Stimulated activated CD4-positive, alpha-beta T cell treated with anti-CD3 and anti-CD28 coated beads, Interleukin-12 subunit alpha, Interleukin-12 subunit beta, amount 100 ng/mL, for 48 hours (primary cell): Measurements from ENCODE around the gene MS4A12.
"Not testable (repeated sequence)": the region's sequence is repeated elsewhere in the genome, so short reads cannot be mapped to it uniquely, and the experiment has no call there.

ENCODE experiments used
- DNase-seq, 3 donors: peaks; one replicate each; pipeline ENCODE4 v3.0.0-alpha.2; 2020; ENCODE audit warnings: low read depth in 2 of 3, low spot score in 1 of 3

MS4A12 gene, protein sequence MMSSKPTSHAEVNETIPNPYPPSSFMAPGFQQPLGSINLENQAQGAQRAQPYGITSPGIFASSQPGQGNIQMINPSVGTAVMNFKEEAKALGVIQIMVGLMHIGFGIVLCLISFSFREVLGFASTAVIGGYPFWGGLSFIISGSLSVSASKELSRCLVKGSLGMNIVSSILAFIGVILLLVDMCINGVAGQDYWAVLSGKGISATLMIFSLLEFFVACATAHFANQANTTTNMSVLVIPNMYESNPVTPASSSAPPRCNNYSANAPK

DNA sequence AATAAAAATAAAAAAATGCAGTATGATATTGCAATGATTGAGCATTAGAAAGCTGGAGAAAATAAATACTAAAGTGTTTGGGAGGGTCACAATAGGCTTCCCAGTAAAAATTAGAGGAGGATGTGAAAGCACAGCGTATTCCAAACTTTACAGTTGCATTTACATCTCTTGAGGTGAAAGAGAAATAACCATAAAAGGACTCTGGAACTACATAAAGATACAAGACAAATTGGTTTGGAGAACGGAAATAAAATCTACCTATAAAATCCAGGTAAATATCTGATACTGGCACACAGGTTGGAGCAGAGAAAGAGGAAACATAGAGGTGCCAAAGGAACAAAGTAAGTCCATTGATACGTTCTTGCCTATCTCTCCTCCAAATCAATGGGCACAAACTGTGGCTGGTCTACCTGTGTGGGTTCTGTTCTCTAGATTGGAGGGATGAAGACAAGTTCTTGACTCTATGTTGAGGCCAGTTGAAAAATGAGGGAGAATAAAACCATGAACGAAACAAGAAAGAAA, at the start of gene MS4A12:
Gene MS4A12 (plus strand): TSS at position 291 of the 522 bp plus-strand sequence. CDS start 4,541 bp downstream, outside the sequence.
- no peak for DNase-seq

DNA sequence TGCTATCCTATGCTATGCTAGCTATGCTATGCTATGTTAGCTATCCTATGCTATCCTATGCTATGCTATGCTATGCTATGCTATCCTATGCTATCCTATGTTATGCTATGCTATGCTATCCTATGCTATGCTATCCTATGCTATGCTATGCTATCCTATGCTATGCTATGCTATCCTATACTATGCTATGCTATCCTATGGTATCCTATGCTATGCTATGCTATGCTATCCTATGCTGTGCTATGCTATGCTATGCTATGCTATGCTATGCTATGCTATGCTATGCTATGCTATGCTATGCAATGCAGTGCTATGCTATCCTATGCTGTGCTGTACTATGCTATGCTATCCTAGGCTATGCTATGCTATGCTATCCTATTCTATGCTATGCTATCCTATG, 45.5 kb upstream of the MS4A12 start:
- no peak for DNase-seq

DNA sequence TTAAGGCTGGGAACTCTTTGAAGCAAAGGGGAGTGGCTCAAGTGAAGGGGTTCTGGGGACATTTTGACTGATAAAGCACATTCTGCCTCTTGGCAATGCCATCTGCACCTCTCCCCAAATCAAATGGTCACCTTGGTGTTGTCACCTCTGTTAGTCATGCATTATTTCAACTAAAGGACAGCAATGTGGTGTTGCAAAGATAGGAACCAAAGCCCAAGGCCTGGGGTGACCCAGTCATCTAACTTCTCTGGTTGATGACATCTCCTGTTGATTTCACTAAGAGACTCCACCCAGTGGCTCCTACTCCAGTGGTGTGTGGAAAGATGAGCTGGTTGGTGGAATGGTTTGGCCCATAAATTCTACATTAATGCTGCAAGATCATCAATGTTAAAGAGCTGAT, 44.7 kb upstream of the MS4A12 start:
- DNase-seq: no peak

DNA sequence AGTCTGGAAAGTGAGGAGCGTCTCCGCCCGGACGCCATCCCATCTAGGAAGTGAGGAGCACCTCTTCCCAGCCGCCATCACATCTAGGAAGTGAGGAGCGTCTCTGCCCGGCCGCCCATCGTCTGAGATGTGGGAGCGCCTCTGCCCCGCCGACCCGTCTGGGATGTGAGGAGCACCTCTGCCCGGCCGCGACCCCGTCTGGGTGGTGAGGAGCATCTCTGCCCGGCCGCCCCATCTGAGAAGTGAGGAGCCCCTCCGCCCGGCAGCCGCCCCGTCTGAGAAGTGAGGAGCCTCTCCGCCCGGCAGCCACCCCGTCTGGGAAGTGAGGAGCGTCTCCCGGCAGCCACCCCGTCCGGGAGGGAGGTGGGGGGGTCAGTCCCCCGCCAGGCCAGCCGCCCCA, 41.4 kb upstream of the MS4A12 start:
- not testable (repeated sequence) for DNase-seq

DNA sequence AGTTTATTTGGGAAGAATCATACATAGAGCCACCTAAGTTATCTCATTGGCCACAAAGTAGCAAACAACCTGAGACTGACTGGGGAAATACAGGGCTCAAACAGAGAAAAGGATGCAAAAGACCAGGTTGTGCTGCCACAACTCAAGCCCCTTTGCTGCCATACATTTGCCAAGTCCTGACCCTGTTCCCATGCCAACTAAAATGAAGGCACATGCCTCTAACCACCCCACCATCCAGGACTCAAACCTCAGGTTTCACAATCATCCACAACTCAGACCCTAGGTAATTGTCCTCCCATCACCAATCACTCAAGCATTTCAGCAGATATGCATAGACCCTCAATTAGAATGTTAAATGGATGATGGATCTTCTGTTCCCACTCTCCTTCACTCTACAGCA, 38.4 kb upstream of the MS4A12 start:
- DNase-seq: no peak

DNA sequence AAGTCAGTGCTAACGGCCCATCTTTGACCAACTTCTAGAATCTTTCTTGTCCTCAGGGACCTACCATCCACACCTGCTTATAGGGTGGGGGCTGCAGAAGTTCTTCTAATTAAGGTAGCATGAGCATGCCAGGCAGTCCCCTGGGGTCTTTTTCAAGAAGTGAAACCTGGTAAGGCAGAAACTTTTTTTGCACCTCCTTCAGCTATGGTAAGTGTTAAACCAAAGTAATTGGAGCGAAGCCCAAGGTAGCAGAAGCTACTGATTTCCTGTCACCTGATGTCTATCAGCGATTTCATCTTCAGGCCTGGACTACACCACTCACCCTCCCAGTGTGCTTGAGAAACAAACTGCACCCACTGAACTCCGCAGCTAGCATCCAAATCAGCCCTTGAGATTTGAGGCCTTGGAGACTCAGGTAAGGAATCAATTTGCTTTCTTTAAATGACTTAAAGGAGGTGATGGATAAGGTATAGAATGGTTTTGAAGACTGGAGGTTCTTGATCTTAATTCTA, 37.0 kb upstream of the MS4A12 start, which contains the start of gene MS4A1:
Gene MS4A1 (plus strand): TSS at position 317 of the 512 bp plus-strand sequence. CDS start 6,528 bp downstream, outside the sequence.
- no peak for DNase-seq

DNA sequence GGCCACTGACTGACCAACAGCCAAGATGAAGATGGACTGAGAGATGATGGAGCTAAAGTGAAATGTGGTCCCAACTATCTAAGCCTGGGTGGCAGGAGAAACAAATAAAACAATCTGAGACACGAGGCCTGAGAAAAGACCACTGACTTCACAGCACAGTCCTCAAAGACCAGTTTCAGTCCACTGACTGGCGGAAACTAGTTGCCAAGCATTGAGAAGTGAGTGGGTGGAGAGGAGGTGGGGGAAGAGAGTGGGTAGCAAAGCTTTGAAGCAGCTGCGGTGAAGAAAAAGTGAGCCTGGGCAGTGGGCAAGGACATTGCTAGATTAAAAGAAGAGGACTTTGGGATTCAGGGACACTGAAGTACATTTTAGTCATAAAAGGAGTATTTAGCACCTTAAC, 35.0 kb upstream of the MS4A12 start:
- no peak for DNase-seq

DNA sequence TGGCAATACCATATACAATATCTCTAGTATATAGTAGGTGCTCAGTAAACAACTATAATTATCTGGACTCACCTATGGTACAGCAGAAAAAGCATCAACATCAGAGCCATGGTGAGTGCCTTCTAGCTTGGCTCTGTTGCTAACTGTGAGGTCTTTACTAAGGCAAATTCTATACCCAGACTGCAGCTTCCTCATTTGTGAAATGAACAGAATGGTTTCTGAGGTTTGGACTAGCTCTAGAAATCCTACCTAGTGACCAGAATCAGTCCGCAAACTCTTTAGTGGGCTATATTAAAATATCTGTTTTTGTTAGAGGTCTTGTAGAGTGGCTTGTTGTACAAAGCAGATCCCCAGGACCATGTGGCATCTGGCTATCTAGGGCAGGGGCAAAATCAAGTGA, 33.2 kb upstream of the MS4A12 start:
- DNase-seq: no peak

DNA sequence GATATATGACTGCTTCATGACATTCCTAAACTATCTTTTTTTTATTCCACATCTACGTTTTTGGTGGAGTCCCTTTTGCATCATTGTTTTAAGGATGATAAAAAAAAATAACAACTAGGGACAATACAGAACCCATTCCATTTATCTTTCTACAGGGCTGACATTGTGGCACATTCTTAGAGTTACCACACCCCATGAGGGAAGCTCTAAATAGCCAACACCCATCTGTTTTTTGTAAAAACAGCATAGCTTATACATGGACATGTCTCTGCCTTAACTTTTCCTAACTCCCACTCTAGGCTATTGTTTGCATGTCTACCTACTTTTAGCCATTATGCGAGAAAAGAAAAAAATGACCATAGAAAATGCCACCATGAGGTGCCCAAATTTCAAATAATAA, 23.7 kb upstream of the MS4A12 start:
- DNase-seq: no peak

DNA sequence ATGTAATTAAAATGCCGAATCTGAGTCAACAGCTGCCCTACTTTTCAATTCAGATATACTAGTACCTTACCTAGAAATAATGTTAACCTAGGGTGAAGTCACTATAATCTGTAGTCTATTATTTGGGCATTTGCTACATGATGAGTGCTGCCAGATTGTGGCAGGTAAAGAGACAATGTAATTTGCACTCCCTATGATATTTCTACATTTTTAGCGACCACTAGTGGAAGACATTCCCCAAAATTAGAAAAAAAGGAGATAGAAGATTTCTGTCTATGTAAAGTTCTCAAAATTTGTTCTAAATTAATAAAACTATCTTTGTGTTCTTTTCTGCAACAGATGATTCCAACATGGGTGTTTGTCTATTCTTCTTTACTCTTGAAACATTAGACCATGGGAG, 22.9 kb upstream of the MS4A12 start:
- DNase-seq: no peak

DNA sequence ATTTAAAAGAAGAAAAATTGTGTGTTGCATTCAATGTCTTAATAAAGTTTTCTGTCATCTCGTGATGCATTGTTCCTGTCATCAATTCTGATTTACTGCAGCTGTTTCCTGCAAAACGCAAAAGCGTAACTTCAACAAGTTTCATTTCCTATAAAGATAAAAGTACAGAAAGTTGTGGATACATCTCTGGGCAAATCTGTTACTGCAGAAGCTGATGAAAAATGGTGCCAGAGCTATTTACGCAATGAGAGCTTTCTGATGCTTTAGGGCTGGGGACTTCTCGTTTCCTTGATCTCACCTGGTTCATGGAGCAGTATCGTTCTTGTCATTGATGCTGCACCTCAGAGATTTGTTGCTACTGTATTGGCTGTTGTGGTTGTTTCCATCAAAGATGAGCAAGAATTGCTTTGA, 15.5 kb upstream of the MS4A12 start:
- DNase-seq: no peak

DNA sequence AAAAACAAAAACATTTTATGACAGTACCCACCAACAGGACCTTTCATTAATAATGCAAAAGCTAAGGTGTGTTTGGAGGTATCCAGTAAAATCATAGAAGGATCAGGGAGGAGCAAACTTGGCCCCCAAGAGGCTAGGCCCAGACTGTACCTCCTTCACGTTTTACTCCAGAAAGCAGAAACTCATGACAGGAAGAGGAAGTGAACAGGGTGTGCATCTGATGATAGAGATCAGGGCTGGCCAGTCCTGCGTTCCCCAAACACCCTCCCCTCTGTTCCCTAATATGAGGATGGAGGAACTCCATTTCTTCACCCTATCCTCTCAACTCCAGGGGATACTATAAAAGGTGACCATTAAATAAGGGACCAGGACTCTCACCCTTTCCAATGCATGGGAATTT, 10.2 kb upstream of the MS4A12 start:
- DNase-seq: no peak

DNA sequence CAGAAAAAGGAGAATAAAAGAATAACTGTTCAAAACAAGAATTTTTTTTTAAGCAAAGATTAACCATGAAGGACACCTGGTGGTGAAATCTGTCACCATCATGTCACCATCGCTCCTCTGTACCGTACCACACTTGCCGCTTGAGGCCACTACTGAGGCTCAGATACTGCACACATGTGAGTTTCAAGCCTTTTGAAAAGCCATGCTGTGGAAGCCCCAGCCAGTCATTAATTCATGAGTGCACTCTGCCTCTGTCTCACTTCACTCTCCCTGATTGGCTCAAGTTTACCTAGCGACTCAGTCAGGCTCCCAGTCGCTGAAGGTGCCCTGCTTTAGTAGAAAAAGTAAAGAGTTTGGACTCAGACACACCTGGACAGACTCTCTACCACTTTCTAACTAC, 6.6 kb upstream of the MS4A12 start:
- DNase-seq: peak in 1 of 3 donors; percentile 11

DNA sequence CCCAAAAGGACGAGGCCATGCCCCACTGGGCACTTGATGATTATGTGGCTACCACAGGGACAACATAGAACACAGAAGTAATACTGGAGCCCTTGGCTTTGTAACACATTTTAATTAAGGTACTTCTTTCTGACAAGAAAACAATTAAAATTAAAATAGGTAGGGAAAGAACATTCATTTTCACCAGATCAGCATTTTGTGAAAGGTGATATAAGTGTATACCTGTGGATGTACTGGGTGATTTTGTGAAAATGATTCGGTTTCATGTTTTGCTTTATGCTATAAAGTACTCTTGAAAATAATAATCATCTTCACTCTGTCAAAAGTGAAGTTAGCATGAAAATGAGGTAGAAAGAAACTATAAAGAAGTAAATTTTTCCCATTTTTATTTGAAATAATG, 876 bp downstream of the MS4A12 start:
- no peak for DNase-seq

DNA sequence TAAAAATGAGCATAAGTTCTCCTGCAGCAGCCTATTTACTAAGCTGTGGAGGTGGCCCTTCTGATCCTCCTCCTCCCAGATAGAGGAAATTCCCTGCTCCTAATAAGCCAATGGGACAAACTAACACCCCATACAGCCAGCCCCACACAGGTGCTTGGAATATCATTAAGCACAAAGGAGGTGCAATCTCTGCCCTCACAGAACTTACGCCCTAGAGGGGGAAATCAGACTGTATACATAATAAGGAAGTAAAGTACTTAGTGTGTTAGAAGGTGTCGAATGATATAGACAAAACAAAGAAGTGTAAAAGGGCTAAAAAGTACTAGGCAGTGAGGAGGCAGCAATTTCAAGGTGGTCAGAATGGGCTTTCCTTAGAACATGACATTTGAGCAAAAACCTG, 5.8 kb downstream of the MS4A12 start:
- DNase-seq: no peak

DNA sequence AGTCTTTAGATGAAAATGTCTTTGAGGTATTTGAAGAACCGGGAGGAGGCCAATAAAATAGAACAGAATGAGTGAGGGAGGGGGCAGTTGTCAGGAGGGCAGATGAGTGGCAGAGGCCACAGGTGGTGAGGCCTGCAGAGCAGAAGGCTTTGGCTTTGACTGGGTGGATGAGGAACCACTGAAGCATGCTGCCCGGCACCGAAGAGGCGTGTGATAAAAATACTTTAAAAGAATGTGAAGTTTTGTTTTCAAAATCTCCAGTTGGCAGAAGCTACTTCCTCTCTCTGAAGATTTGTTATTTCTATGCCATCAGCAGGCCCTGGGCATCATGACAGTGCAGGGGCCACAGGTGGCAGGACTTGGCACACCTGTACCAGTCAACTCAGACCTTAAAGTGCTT, 6.3 kb downstream of the MS4A12 start:
- no peak for DNase-seq

DNA sequence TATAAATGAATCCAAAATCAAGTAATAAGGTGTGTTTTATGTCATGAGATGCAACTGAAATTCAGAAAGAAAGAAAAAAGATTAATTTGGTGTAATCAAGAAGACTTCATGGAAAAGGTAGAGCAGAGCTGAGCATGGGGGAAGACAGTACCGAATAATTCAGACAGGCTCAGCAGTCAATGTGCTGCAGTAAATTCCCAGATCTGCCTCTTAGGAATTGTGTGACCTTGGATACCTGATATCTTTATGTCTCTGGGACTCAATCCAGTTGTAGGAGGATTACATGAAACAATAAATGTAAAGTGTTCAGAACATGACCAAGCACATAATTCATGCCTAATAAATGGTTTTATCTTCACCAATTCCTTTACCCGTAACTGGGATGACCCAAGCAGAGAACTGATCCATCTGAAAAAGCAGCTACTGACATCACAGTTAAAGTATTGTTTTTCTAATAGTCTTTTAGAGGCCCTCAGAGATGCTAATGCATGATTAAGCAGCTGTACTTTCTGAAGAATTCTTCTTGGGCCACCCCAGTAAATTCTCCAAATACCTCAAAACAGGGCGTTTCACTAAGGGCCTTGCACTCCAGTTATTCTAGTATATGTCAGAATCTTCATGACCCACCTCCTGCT, 7.8 kb downstream of the MS4A12 start:
- no peak for DNase-seq

DNA sequence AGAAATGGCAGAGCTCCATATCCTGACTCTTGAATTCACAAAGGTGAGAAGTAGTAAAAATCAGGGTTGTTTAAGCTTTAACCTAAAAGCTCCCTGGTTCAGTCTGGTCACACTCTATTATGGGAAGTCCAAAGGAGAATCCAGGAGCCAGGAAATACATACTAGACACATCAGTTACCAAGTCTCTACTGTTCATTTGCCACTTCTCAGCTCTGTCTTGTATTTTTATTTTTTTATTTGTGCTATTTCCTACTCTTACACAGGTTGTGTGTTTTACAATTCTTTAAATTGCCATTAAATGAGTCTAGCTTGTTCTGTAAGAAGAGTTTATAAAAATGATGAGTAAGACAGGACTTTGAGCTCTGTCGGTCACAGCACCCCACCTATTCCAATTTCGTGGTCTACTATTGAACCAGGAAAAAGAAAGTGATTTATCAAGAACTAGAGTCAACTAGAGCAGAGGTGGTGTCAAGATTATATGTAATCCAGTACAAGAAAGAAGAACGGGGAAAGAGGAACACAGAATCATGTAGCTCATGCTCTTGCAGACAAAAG, 9.7 kb downstream of the MS4A12 start:
- DNase-seq: no peak

DNA sequence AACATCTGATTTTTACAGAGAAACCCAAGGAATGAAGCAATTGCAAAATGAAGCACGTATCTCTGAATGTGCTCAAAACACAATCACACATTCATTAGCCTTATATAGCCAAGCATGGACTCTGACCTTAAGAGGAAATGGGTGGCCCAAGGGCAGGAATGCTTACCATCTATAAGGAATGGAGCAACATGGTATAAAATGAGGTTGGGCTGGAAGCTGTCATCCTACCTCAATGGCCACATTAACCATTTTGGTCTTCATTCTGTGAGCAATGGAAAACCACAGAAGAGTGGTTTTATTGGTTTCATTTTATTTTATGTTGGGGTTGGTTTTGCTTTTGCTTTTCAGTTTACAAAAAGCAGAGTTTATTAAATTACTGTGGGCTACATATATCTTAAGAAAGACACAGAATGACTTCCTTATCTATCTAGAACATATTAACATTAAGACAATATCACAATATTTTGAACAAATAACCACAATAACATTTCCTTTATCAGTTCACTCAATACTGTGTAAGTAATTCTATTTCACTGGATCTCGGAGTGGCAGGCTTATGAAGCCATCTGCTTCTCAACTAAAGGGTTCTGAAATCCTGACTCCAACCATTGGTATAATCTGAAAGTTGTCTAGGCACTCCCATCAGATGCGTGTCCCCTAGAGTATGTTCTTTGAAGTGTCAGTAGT, 11.8 kb downstream of the MS4A12 start:
- no peak for DNase-seq

DNA sequence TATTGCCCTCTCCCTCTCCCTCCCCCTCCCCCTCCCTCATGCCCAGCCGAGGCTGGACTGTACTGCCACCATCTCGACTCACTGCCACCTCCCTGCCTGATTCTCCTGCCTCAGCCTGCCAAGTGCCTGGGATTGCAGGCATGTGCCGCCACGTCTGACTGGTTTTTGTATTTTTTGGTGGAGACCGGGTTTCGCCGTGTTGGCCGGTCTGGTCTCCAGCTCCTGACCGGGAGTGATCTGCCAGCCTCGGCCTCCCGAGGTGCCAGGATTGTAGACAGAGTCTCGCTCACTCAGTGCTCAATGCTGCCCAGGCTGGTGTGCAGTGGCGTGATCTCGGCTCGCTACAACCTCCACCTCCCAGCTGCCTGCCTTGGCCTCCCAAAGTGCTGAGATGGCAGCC, 17.0 kb downstream of the MS4A12 start:
- DNase-seq: not testable (repeated sequence)

DNA sequence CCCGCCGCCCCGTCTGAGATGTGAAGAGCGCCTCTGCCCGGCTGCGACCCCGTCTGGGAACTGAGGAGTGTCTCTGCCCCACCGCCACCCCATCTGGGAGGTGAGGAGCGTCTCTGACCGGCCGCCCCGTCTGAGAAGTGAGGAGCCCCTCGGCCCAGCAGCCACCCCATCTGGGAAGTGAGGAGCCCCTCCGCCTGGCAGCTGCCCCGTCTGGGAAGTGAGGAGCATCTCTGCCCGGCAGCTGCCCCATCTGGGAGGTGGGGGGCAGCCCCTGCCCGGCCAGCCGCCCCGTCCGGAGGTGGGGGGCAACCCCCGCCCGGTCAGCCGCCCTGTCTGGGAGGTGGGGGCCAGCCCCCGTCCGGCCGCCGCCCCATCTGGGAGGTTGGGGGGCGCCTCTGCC, 17.6 kb downstream of the MS4A12 start:
- DNase-seq: not testable (repeated sequence)

DNA sequence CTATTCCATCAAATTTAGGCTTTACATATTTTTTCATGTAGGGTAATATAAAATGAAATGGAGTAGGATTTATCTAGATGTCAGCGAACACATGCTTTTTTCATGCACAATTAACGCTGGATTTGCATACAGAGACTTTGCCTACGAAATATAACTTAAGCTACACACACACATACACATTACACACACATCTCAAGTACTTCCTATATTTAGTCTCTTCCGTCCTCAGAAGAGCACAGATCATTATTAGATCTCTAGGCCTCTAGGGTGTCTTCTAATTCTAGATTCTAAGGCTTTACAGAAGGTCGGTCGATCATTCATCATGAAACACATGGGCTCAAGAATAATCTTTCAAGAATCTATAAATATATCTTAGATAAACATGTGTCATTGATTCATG, 18.8 kb downstream of the MS4A12 start:
- DNase-seq: no peak
